Embryonic facial prominence (tissue), 1 donor: ENCODE measurements around the gene DPP9.

Experiments
- DNase-seq: peaks from one replicate; pipeline ENCODE4 v3.0.0-alpha.2; 2016; ENCODE audit errors: extremely low spot score

DPP9 gene

GRCh38 chr19:4709440-4710280 is 14.0 kb downstream of the DPP9 start:
- DNase-seq = no peak

DNA sequence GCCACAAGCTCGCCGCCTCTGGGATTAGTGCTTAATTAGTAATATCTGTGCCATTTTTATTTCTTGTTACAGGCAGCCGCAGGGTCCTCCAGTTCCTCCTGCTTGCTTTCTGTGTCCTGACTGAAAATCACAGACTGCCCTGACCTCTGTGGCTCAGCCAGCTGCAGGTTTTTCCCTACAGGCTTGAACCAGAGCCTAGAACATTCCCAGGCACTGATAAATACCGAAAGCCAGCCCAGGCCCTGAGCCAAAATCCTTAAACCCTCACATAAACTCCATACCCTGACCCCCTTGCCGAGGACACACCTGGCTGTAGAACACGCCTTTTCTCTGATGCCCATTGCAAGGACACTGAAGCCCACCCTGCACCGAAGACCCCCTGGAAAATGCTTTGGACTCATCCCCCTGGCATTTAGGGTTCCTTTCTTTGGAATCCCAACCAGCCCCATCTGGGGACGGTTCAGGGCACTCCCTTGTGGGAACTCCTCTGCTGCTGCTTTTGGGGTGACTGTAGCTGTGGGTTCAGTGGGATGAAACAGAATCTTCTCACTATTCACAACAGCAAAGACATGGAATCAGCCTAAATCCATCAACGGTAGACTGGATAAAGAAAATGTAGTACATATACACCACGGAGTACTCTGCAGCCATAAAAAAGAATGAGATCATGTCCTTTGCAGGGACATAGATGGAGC is 15.5 kb downstream of the DPP9 start:
- no peak for DNase-seq

GRCh38 chr19:4707322-4707721 is 16.3 kb downstream of the DPP9 start:
- no peak for DNase-seq

DNA sequence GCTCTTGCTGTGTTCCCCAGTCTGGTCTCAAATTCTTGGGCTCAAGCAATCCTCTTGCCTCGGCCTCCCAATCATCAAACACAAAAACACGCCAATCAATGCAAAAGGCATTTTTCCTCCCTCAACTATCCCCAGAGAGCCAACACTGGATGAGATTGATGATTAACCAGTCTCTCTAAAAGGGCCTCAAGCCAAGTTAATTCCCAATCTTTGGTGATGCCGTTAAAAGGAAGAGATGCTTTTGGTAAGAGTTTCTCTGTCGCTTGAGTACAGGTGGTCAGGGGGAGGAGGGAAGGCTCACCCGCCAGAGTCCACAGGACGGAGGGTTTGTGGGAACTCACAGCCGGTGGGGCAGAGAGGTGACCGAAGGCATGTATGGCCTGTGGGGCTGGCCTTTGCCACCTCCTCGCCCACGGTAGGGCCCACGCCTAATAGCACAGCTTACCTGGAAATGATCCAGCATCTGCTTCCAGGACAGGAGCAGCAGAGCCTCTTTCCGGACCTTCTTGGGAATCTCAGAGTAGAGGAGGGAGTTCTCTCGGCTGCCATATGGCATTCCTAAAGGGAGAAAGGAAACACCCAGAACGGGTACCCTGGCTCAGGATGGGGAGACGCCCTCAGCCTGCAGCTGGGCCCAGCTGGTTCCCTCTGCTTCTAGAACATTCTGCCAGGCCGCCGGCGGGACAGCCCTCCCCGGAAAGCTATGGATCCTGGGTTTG is 18.1 kb downstream of the DPP9 start:
- no peak for DNase-seq

GRCh38 chr19:4704317-4704673 is 19.3 kb downstream of the DPP9 start:
- DNase-seq = no peak

DNA sequence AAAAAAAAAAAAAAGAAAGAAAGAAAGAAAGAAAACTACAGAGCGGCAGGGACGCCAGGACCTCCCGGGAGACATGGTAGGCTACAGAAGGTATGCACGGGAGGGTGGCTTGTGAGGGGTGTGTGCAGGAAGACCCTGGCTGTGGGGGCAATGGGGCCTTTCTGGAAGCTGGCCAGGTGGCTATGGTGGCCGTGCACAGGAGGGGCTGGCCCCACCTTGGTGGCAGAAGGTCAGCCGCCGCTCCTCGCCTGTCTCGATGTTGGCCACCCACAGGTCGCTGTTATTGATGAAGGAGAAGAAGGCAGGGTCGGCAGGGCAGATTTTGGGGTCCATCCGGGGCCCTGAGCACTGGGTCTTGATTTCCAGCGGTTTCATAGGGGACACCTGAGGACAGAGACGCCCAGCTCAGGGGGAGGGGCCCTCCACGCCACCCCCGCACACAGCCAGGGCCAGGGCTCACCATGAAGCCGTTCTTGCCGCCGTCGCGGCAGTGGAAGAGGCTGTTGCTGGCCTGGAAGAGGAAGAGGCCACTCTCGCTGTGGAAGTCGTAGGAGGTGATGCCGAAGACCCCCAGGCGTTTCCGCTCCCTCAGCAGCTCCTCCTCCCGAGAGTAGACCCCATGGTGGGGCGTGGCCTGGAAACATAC is 19.8 kb downstream of the DPP9 start:
- DNase-seq = no peak

GRCh38 chr19:4702764-4703163 is 20.9 kb downstream of the DPP9 start:
- DNase-seq = no peak

DNA sequence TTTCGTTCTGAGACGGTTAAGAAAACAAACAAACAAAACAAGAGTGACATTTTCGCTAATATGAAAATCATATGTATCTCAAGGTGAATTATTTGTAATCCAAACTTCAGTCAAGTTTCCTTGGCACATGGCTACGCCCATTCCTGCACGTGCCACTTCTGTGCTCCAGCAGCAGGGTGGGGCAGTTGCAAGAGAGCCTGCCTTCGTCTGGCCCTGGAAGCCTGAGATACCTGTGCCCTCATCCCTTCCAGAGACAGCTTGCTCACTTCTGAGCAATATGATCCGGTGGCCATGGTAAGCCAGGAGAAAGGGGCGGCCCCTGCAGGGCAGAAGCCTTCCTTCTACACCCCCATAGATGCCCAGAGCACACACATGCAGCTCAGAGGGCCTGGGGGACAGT is 22.1 kb downstream of the DPP9 start:
- no peak for DNase-seq

GRCh38 chr19:4700693-4700970 is 23.0 kb downstream of the DPP9 start:
- no peak for DNase-seq

- no peak for DNase-seq
Observed at GRCh38 chr19:4699826-4700692, 23.6 kb downstream of the DPP9 start.

DNA sequence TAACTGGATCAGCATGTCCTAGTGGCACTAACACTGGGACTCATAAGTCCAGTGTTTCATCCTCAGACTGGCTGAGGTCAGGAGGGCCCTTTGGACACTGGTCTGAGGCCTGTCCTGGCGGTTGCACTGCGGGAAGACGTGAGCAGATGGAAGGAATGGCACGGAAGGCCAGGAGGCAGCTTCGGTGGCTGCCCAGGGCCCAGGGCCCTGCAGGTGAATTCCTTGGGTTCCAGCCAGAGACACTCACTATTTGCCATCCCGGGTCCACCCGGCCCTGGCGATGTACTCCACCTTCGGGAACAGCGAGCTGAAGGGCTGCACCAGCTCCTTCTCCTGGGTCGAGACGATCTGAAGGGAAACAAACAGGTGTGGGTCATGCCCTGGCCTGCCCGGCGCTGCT is 26.3 kb downstream of the DPP9 start:
- no peak for DNase-seq

- no peak for DNase-seq
Observed at GRCh38 chr19:4695224-4695731, 28.4 kb downstream of the DPP9 start.

DNA sequence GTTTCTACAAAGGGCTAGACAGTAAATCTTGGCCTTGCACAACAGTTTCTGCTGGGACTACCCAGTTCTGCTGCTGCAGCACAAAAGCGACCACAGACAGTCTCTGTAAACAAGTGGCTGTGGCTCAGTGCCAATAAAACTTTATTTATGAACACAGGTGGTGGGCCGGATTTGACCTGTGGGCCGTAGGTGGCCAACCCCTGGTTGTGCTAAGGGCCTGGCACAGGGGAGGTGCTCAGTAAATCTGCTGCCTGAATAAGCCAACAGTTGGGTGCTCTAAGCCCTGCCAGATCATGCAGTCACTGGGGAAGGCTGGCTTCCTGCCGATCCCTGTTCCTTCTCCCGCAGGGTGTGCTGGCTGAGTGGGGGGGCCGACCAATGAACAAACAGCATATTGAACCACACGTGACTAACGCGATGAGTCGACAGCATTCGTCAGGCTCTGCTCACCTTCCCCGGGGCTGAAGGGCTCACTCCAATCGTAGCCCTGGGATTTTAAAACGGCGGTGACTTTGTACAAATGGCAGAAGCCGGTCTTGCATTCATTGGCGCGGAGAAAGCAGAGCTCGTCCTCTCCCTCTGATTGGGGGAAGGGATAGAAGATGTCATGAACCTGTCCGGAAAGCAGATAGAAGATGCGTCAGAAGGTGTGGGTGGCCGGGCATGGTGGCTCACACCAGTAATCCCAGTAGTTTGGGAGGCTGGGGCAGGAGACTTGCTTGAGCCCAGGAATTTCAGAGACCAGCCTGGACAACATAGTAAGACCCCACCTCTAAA is 29.2 kb downstream of the DPP9 start:
- no peak for DNase-seq

DNA sequence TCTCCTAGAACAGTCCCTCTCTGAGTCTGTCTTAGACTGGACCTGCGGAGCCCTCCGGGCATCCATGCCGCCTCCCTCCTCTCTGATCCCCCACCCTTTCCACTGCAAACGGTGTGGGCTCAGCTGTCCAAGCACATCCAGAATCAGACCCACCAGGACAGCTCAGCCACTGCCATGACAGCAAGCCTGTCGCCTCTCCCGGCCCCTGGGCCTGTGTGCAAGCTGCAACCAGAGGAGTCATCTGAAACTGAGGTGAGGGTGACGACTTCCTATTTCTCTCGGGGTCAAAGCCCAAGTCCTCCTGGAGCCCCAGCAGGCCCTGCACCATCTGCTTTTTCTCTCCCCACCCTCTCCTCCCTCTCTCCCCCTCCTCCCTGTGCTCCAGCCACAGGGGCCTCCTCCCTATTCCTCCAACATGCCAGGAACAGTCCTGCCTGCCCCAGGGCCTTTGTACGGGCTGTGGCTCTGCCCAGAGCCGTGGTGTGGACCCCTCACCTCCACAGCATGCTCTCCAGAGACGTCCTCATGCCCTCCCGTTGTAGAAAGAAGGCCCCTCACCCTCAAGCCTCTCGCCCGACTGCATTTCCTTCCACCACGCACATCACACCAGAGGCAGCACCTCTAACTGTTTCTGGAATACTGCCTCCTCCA is 30.0 kb downstream of the DPP9 start:
- no peak for DNase-seq

GRCh38 chr19:4693078-4693350 is 30.6 kb downstream of the DPP9 start:
- no peak for DNase-seq

DNA sequence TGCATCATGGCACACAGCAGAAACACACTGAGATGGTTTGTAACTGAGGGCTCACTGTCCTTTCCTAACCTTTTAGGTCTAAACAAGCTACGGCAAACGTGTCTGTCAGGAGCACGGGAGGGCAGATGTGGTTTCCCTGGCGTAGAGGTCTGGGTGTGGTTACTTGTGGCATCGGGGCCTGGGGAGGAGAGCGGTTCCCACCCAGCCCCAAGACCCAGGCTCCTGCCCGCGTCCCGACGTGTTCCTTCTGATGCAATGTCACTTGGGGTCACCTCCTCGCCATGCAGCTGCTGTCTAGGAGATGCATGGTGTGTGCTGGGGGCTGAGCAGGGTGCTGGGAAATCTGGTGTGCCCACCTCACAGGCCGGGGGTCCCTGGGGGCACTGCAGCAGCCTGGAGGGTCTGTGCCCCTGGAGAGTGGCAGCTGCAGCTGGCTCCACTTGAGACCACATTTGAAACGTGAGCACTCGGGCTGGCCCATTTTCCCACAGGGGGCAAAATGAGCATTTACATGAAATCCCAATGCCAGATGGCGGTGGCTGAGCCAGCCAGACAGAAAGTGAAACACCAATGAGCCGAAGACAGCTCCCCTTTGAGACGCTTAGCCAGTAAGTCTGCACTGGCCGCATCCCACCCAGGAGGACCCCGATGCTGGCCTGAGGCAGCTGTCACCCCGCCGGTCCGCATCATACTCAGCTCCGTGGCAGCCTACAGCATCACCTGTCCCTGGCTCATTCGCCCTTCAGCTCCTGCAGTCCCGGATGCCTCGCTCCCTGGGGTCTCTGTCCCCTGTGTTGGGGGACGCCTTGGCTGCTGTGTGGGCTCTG is 31.2 kb downstream of the DPP9 start:
- DNase-seq = no peak

DNA sequence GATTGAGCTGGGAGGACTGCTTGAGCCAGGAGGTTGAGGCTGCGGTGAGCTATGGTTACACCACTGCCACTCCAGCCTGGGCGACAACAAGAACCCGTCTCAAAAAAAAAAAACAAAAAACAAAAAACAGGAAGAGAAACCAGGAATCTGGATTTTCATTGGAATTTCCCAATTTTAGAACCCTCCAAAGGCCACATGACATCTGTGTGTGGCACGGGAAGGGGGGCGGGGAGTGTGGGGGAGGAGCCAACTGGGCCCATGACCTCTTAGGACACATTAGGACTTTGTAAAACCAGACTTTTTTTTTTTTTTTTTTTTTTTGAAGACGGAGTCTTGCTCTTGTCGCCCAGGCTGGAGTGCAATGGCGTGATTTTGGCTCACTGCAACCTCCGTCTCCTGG is 32.3 kb downstream of the DPP9 start:
- DNase-seq = no peak

DNA sequence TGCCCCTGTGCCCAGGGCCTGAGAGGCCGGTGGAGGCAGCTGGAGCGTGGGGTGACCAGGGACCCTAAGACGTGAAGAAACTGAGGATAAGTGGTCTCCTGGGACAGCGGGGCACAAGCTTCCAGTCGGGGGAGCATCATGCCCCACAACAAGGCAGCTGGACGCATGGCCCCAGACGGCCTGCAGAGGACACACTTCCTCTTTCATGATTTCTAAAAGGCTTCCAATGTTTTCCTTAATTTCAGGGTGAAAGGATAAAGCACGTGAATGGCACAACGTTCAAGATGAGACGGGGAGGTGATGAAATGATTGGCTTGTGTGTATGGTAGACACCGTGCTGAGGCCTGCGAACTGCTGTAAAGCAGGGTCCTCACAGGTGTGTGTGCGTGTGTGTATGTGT is 33.3 kb downstream of the DPP9 start:
- no peak for DNase-seq

DNA sequence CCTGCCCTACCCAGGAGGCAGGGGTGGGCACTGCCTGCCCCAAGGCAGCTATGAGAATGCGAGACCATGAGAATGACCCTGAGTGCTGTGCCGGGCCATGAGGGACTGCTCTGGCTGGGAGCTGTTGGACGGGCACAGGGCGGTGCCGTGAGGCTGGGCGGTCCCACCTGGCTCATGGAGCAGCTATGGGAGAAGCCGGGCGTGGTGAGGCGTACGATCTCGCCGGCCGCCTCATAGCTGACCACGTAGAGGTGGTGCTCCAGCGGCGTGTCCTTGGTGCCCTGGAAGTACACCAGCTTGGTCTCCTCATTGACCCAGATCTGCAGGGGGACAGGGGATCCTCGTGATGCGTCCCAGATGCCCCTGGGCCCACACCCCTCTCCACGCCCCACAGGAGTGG is 34.2 kb downstream of the DPP9 start:
- no peak for DNase-seq
